GM23248 (cell line): ENCODE results near the gene TMIGD2. TPM values are rescaled to one million over a fixed set of nuclear protein-coding genes. Genes with fewer than 3 reads are reported as not detected.

Experiments used
- DNase-seq: peaks from one replicate; pipeline ENCODE4 v3.0.0-alpha.2; 2015
- H2AFZ ChIP-seq: fragments of 200-600 bp; sonication (generic); 2 replicates; pipeline ENCODE4 v1.6.1; 2016; ENCODE audit warnings: antibody characterized with exemption
- H3F3A ChIP-seq: fragments of 200-600 bp; sonication (generic); 2 replicates; pipeline ENCODE4 v1.6.1; 2016; ENCODE audit warnings: mild to moderate bottlenecking, antibody characterized with exemption, mixed run types; ENCODE audit not compliant: insufficient read depth
- H3K27ac ChIP-seq: fragments of 200-600 bp; sonication (generic); 2 replicates; pipeline ENCODE4 v1.5.1; 2016; ENCODE audit warnings: mild to moderate bottlenecking
- H3K27me3 ChIP-seq: fragments of 200-600 bp; sonication (generic); replicated peaks from 2 replicates; pipeline ENCODE4 v1.6.1; 2016; ENCODE audit warnings: mild to moderate bottlenecking; ENCODE audit not compliant: insufficient read depth
- H3K36me3 ChIP-seq: fragments of 200-600 bp; sonication (generic); 2 replicates; pipeline ENCODE4 v1.6.1; 2016; ENCODE audit warnings: low read depth, mild to moderate bottlenecking
- H3K4me1 ChIP-seq: fragments of 200-600 bp; sonication (generic); 2 replicates; pipeline ENCODE4 v1.6.1; 2016; ENCODE audit warnings: mild to moderate bottlenecking; ENCODE audit not compliant: insufficient read depth
- H3K4me2 ChIP-seq: fragments of 200-600 bp; sonication (generic); one replicate; pipeline ENCODE4 v1.6.1; 2016; ENCODE audit warnings: mild to moderate bottlenecking; ENCODE audit not compliant: unreplicated experiment
- H3K4me3 ChIP-seq: fragments of 200-600 bp; sonication (generic); 2 replicates; pipeline ENCODE4 v1.5.1; 2016; ENCODE audit warnings: mild to moderate bottlenecking
- H3K79me2 ChIP-seq: fragments of 200-600 bp; sonication (generic); 2 replicates; pipeline ENCODE4 v1.6.1; 2016; ENCODE audit warnings: mild to moderate bottlenecking; ENCODE audit not compliant: insufficient read depth
- H3K9ac ChIP-seq: fragments of 200-600 bp; sonication (generic); 2 replicates; pipeline ENCODE4 v1.6.1; 2016; ENCODE audit warnings: mild to moderate bottlenecking
- H3K9me2 ChIP-seq: fragments of 200-600 bp; sonication (generic); 2 replicates; pipeline ENCODE4 v1.6.1; 2016; ENCODE audit warnings: mixed run types, mild to moderate bottlenecking, moderate library complexity; ENCODE audit not compliant: insufficient read depth
- H3K9me3 ChIP-seq: fragments of 200-600 bp; sonication (generic); one replicate; pipeline ENCODE4 v1.6.1; 2017; ENCODE audit warnings: low read depth
- H4K20me1 ChIP-seq: fragments of 200-600 bp; sonication (generic); 2 replicates; pipeline ENCODE4 v1.6.0; 2016; ENCODE audit not compliant: insufficient read depth
- EZH2 ChIP-seq: fragments of 200-600 bp; sonication (generic); IDR thresholded peaks from 2 replicates; pipeline ENCODE4 v1.6.1; 2018; ENCODE audit warnings: antibody characterized with exemption, mild to moderate bottlenecking; ENCODE audit not compliant: insufficient read depth, poor library complexity, severe bottlenecking
- EZH2phosphoT487 ChIP-seq: fragments of 200-600 bp; sonication (generic); IDR thresholded peaks from 2 replicates; pipeline ENCODE4 v1.6.1; 2018; ENCODE audit warnings: antibody characterized with exemption, moderate library complexity, mild to moderate bottlenecking, low read depth; ENCODE audit not compliant: insufficient read depth
- WGBS, 2 experiments: methylation state at CpG; one replicate each; pipeline ENCODE4 v1.1.6; 2015 to 2017; ENCODE audit warnings: low lambda C conversion rate in 2 of 2, low coverage in 1 of 2; ENCODE audit errors: missing lambda C conversion rate in 2 of 2; 5-methylcytosine and 5-hydroxymethylcytosine counted together
- in situ Hi-C: fragments of 300-500 bp; cut with MboI; formaldehyde crosslinking; loops from 2 replicates; pipeline ENCODE4 v1.15.0; 2020
- polyA plus RNA-seq: library from polyadenylated mRNA; unstranded; fragments of >200 nt; fragmentation: Nextera tagmentation; extraction: Ambion mirVana; gene quantifications from 2 replicates; pipeline ENCODE4 v1.2.1, GENCODE V29; 2016
- total RNA-seq: library from RNA; depleted of rRNA; stranded (reverse); fragments of >200 nt; shearing (Covaris generic); gene quantifications from 2 replicates; pipeline ENCODE4 v1.2.3, GENCODE V29; 2014

TMIGD2 gene
- total and polyA plus RNA-seq, 2 experiments from 2014 or later, result not detected

GRCh38 chr19:4295972-4296771 is 6.0 kb downstream of the TMIGD2 start:
- H3F3A ChIP-seq, result no peaks in the 10 kb centered on the region
- no peaks in the 10 kb centered on the region for H3K4me1 ChIP-seq
- H3K9ac ChIP-seq, result no peak overlapping the region
- no peak overlapping the region for H2AFZ ChIP-seq
- H3K9me2 ChIP-seq, result no peaks in the 10 kb centered on the region
- TF ChIP-seq EZH2phosphoT487 (no peak), EZH2 (no peak)
- H3K4me3 ChIP-seq, result no peak overlapping the region
- H3K9me3 ChIP-seq, result no peaks in the 10 kb centered on the region
- 31 to 34% methylated on average over 14 of the region's 14 CpGs for WGBS, 2 experiments
- H4K20me1 ChIP-seq, result no peaks in the 10 kb centered on the region
- DNase-seq, result no peak
- H3K36me3 ChIP-seq, result no peaks in the 10 kb centered on the region
- H3K79me2 ChIP-seq, result no peaks in the 10 kb centered on the region
- H3K4me2 ChIP-seq, result no peak overlapping the region
- in situ Hi-C loops, result no loop called here
- no peak overlapping the region for H3K27ac ChIP-seq
- no peaks in the 10 kb centered on the region; the same call in 1 of the 2 replicates for H3K27me3 ChIP-seq

DNA sequence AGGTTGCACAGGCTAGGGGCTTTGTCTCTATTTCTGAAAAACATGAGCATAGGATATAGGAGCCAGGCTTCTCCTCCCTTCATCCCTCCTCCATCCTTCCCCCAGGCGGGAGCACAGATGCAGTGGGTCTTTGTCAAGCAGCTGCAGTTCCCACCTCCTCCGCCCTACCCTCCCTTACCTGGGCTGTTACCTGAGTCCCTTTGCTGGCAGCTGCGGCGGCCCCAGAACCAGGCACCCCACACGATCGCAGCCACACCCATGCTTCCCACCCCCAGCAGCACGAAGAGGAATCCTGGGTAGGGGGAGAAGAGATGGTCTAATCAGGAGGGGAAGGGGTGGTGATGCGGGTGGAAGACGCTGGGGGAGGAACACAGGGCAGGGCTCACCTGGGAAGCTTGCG is 7.8 kb downstream of the TMIGD2 start:
- Histone ChIP-seq H3K9me3 (no peaks in the 10 kb centered on the region), H3K9me2 (no peaks in the 10 kb centered on the region), H3K4me2 (no peak overlapping the region), H3K36me3 (no peaks in the 10 kb centered on the region), H3F3A (no peaks in the 10 kb centered on the region), H3K4me3 (no peak overlapping the region), H4K20me1 (no peaks in the 10 kb centered on the region), H3K4me1 (no peaks in the 10 kb centered on the region), H3K79me2 (no peaks in the 10 kb centered on the region), H2AFZ (no peak overlapping the region), H3K27ac (no peak overlapping the region), H3K27me3 (no peaks in the 10 kb centered on the region; the same call in none of the 2 replicates), H3K9ac (no peak overlapping the region)
- in situ Hi-C loops, result no loop called here
- 29 to 31% methylated on average over 9 to 10 of the region's 10 CpGs for WGBS, 2 experiments
- TF ChIP-seq EZH2phosphoT487 (no peak), EZH2 (no peak)
- DNase-seq, result no peak

- Histone ChIP-seq H3K27me3 (no peaks in the 10 kb centered on the region; the same call in none of the 2 replicates), H3K4me1 (no peaks in the 10 kb centered on the region), H3F3A (no peaks in the 10 kb centered on the region), H3K9me2 (no peaks in the 10 kb centered on the region), H4K20me1 (no peaks in the 10 kb centered on the region), H3K79me2 (no peaks in the 10 kb centered on the region), H3K4me2 (no peak overlapping the region), H3K9me3 (no peaks in the 10 kb centered on the region), H3K9ac (no peak overlapping the region), H3K4me3 (no peak overlapping the region), H2AFZ (no peak overlapping the region), H3K36me3 (no peaks in the 10 kb centered on the region), H3K27ac (no peak overlapping the region)
- TF ChIP-seq EZH2phosphoT487 (no peak), EZH2 (no peak)
- 59 to 62% methylated on average over 13 to 15 of the region's 15 CpGs for WGBS, 2 experiments
- no peak for DNase-seq
- in situ Hi-C loops, result no loop called here
Observed at GRCh38 chr19:4292515-4292914, 9.7 kb downstream of the TMIGD2 start.

- Histone ChIP-seq H3K9me3 (no peaks in the 10 kb centered on the region), H3K4me1 (no peaks in the 10 kb centered on the region), H3K9me2 (no peaks in the 10 kb centered on the region), H3K27ac (no peak overlapping the region), H3K9ac (no peak overlapping the region), H3K27me3 (no peaks in the 10 kb centered on the region; the same call in none of the 2 replicates), H3K4me3 (no peak overlapping the region), H2AFZ (no peak overlapping the region), H3K79me2 (no peaks in the 10 kb centered on the region), H3K36me3 (no peaks in the 10 kb centered on the region), H3F3A (no peaks in the 10 kb centered on the region), H3K4me2 (no peak overlapping the region), H4K20me1 (no peaks in the 10 kb centered on the region)
- no peak for DNase-seq
- WGBS, 2 experiments, result 46 to 54% methylated on average over 8 of the region's 8 CpGs
- TF ChIP-seq EZH2phosphoT487, result no peak
- TF ChIP-seq EZH2, result no peak
- in situ Hi-C loops, result no loop called here
Observed at GRCh38 chr19:4291184-4291732, 10.9 kb downstream of the TMIGD2 start.
